ENCODE data around the gene PLCL2.

- no peak for TF ChIP-seq CTCF (conservative IDR thresholded peaks at IDR 0.05 in 1 of 2, IDR thresholded peaks at IDR 0.05 in 1 of 2; ENCODE audit: extremely low read depth in 1 of 2, insufficient read depth in 1 of 2, low read depth in 1 of 2, low read length in 2 of 2)
- no peak for TF ChIP-seq EZH2 (IDR thresholded peaks at IDR 0.05; ENCODE audit: borderline replicate concordance, low read length)
Observed at GRCh38 chr3:16855497-16855896, 29.3 kb upstream of the PLCL2 start.

Data from mammary epithelial cell (primary cell).